B cell (primary cell): ENCODE results near the gene MACO1. TPM values are rescaled to one million over a fixed set of nuclear protein-coding genes. Genes with fewer than 3 reads are reported as not detected.

Experiments used
- ATAC-seq: fragments of 200-7000 bp; cut with Tn5 transposase; one replicate; pipeline ENCODE4 v1.10.0; 2021; ENCODE audit warnings: low read depth, mild to moderate bottlenecking, moderate number of reproducible peaks, moderate library complexity
- CTCF ChIA-PET: fragments of 350-600 bp; sonication (Branson Sonifier 250); formaldehyde crosslinking; loops from one replicate; lab custom pipeline; 2021; ENCODE audit warnings: antibody characterized with exemption, inconsistent platforms; lab: Charles Lee
- POLR2A ChIA-PET: fragments of 350-600 bp; sonication (Branson Sonifier 250); formaldehyde crosslinking; loops from one replicate; lab custom pipeline; 2021; ENCODE audit warnings: antibody characterized with exemption; lab: Charles Lee
- DNase-seq: peaks from one replicate; pipeline ENCODE4 v3.0.0; 2013
- H2AFZ ChIP-seq: 2 replicates; pipeline ENCODE4 v1.6.1; 2012; ENCODE audit warnings: mild to moderate bottlenecking, low read depth, low read length; ENCODE audit not compliant: insufficient read depth, poor library complexity, severe bottlenecking
- H3K27ac ChIP-seq, 2 donors: 1 replicate in 1 of 2; 2 replicates in 1 of 2; pipeline ENCODE4 v1.5.1; 2012 to 2013; ENCODE audit warnings: low read length in 2 of 2, mild to moderate bottlenecking in 2 of 2, moderate library complexity in 1 of 2
- H3K27me3 ChIP-seq, 4 experiments: fragments of 200-600 bp in 1 of 4; sonication (generic) in 1 of 4; replicated peaks in 1 of 4; 1 replicate in 2 of 4; 2 replicates in 2 of 4; pipeline versions ENCODE4 v1.6.1 to v1.7.0; 2013 to 2016; ENCODE audit warnings: low read length in 3 of 4, mild to moderate bottlenecking in 2 of 4, mixed read lengths in 1 of 4, moderate library complexity in 1 of 4; ENCODE audit not compliant: insufficient read depth in 4 of 4, control insufficient read depth in 3 of 4; ENCODE audit errors: control extremely low read depth in 1 of 4
- H3K36me3 ChIP-seq, 2 experiments: replicated peaks in 1 of 2; 1 replicate in 1 of 2; 2 replicates in 1 of 2; pipeline versions ENCODE4 v1.6.1 to v1.7.1; 2013; ENCODE audit warnings: low read length in 1 of 2; ENCODE audit not compliant: insufficient read depth in 2 of 2, control insufficient read depth in 1 of 2; ENCODE audit errors: control extremely low read depth in 1 of 2, extremely low read depth in 1 of 2
- H3K4me1 ChIP-seq, 2 donors: fragments of 200-600 bp in 1 of 2; sonication (generic) in 1 of 2; 1 replicate in 1 of 2; 2 replicates in 1 of 2; pipeline versions ENCODE4 v1.5.1 to v1.6.1; 2013 to 2017; ENCODE audit warnings: low read length in 2 of 2; ENCODE audit not compliant: control insufficient read depth in 2 of 2, insufficient read depth in 2 of 2
- H3K4me2 ChIP-seq: replicated peaks from 2 replicates; pipeline ENCODE3; 2012; ENCODE audit warnings: mild to moderate bottlenecking, low read depth, low read length; ENCODE audit not compliant: poor library complexity, severe bottlenecking
- H3K4me3 ChIP-seq, 5 experiments: fragments of 200-600 bp in 1 of 5; sonication (generic) in 1 of 5; 1 replicate in 3 of 5; 2 replicates in 2 of 5; pipeline versions ENCODE4 v1.5.1 to v1.7.0; 2011 to 2016; ENCODE audit warnings: low read length in 4 of 5, mild to moderate bottlenecking in 4 of 5, low read depth in 2 of 5, control low read depth in 1 of 5, moderate library complexity in 1 of 5; ENCODE audit not compliant: insufficient read depth in 1 of 5; ENCODE audit errors: control extremely low read depth in 1 of 5, extremely low read depth in 1 of 5
- H3K79me2 ChIP-seq: fragments of 200-600 bp; sonication (generic); one replicate; pipeline ENCODE4 v1.6.0; 2016; ENCODE audit warnings: low read length; ENCODE audit not compliant: control insufficient read depth, insufficient read depth
- H3K9ac ChIP-seq: fragments of 200-600 bp; sonication (generic); 2 replicates; pipeline ENCODE4 v1.6.1; 2017; ENCODE audit warnings: mild to moderate bottlenecking, low read length, moderate library complexity
- H3K9me3 ChIP-seq, 3 donors: one replicate each; pipeline versions ENCODE4 v1.6.1 to v1.7.1; 2013; ENCODE audit warnings: low read length in 2 of 3; ENCODE audit not compliant: control insufficient read depth in 2 of 3, insufficient read depth in 1 of 3; ENCODE audit errors: control extremely low read depth in 1 of 3
- H4K20me1 ChIP-seq: 2 replicates; pipeline ENCODE4 v1.6.0; 2012; ENCODE audit warnings: mild to moderate bottlenecking, low read length; ENCODE audit not compliant: insufficient read depth, control insufficient read depth, poor library complexity, severe bottlenecking
- H3K27ac Mint-ChIP-seq: one replicate; pipeline ENCODE4 v1.8.0; 2021; ENCODE audit warnings: mixed read lengths
- H3K27me3 Mint-ChIP-seq: one replicate; pipeline ENCODE4 v1.8.0; 2021; ENCODE audit warnings: mixed read lengths
- H3K4me1 Mint-ChIP-seq: one replicate; pipeline ENCODE4 v1.8.0; 2021; ENCODE audit warnings: mixed read lengths
- H3K4me3 Mint-ChIP-seq: one replicate; pipeline ENCODE4 v1.8.0; 2021; ENCODE audit warnings: mixed read lengths
- H3K9me3 Mint-ChIP-seq: one replicate; pipeline ENCODE4 v1.8.0; 2022; ENCODE audit warnings: mixed read lengths; ENCODE audit not compliant: insufficient read depth
- EZH2 ChIP-seq: IDR thresholded peaks from 2 replicates; pipeline ENCODE4 v1.6.1; 2012; ENCODE audit warnings: borderline replicate concordance, low read depth, mild to moderate bottlenecking, moderate library complexity, low read length; ENCODE audit not compliant: insufficient read depth, poor library complexity, severe bottlenecking
- WGBS: methylation state at CpG from one replicate; pipeline ENCODE4 v1.1.5; 2013; ENCODE audit warnings: missing lambda C conversion rate; ENCODE audit not compliant: insufficient coverage; 5-methylcytosine and 5-hydroxymethylcytosine counted together
- intact Hi-C: fragments of 100-400 bp; cut with micrococcal nuclease; formaldehyde crosslinking; loops from one replicate; pipeline ENCODE4 v1.10.0; 2022
- polyA plus RNA-seq: library from polyadenylated mRNA; depleted of rRNA; stranded (reverse); fragments of >200 nt; gene quantifications from 2 replicates; pipeline ENCODE4 v1.2.3, GENCODE V29; 2012
- total RNA-seq, 2 donors: library from RNA; stranded (reverse); fragments of 120-200 nt in 1 of 2; gene quantifications; 1 replicate in 1 of 2; 2 replicates in 1 of 2; pipeline versions ENCODE4 v1.2.3 to v1.2.4, GENCODE V29; 2013 to 2022
- TF ChIP-seq, protein P1 (sequence below): fragments of 200-600 bp; IDR thresholded peaks from one replicate; pipeline ENCODE4 v1.8.0; 2022; ENCODE audit warnings: antibody characterized with exemption, mild to moderate bottlenecking

MACO1 gene
- total and polyA plus RNA-seq, 2 donors (not counting 1 experiment from before 2014, with no cell fraction given) = 4.9 to 21.2 TPM

DNA sequence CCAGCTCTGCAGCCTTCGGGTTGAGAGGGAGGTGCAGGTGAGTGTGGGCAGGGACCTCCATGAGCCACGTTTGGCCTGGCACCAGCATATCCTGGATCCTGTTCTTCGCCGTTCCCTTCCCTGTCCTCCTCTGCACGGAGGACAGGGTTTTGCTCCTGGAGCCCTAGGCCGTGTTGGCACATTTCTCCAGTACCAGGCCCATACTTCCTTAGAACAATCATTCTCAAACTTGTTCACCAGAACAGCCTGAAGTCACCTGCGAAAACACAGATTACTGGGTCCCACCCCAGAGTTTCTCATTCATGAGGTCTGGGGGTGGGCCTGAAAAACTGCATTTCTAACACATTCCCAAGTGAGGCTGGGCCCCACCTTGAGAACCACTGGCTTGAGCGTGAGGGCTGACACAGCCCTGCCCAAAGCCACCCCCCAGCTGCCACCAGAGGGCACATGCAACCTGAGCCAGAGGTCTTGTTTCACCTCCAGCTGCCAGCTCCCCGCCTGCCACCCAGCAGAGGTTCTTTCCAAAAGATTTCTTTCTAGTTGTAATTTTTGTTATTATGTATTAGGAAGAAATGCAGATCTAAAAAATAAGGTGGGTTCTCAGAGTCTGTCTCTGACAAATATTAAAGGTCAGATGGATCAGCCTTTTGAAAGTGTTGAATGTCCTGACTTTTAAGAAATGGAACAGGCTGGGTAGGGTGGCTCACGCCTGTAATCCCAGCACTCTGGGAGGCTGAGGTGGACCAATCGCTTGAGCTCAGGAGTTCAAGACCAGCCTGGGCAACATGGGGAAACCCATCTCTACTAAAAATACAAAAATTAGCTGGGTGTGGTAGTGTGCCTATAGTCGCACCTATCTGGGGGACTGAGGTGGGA lies 73.1 kb downstream of the MACO1 start:
- H3K4me3 ChIP-seq = no peak overlapping the region
- intact Hi-C loops = loop anchor here (2.0 to 5.0 kb wide), 2 partner anchors 189 to 294 kb away; no protein-coding TSS in a partner anchor
- peaks cover 6 to 10% of the 10 kb centered on the region in 2 donors for H3K4me1 ChIP-seq
- no peaks in the 10 kb centered on the region for H3K9me3 ChIP-seq
- H3K27me3 Mint-ChIP-seq = peaks cover 3% of the 10 kb centered on the region
- no peaks in the 10 kb centered on the region for H3K27me3 ChIP-seq
- no peak overlapping the region for H2AFZ ChIP-seq
- H3K79me2 ChIP-seq = no peaks in the 10 kb centered on the region
- H4K20me1 ChIP-seq = no peaks in the 10 kb centered on the region
- H3K4me2 ChIP-seq = no peak overlapping the region
- H3K36me3 ChIP-seq = peaks cover 1 to 6% of the 10 kb centered on the region in 2 experiments
- ChIA-PET CTCF (interaction anchor here (0.8 to 5.6 kb wide), 11 partner anchors 16 to 307 kb away, joined by 3 to 59 read pairs (median 3); no protein-coding TSS in a partner anchor), POLR2A (interaction anchor here (0.6 kb wide), 1 partner anchor 12 kb away, joined by 4 read pairs; no protein-coding TSS in a partner anchor)
- WGBS = 84% methylated on average over 3 of the region's 12 CpGs
- no peak overlapping the region for H3K4me3 Mint-ChIP-seq
- no peaks in the 10 kb centered on the region for H3K9me3 Mint-ChIP-seq
- no peak overlapping the region for H3K27ac Mint-ChIP-seq
- H3K9ac ChIP-seq = no peak overlapping the region
- H3K27ac ChIP-seq = no peak overlapping the region
- H3K4me1 Mint-ChIP-seq = peaks cover 10% of the 10 kb centered on the region
- ATAC-seq = peak; percentile 61
- TF ChIP-seq EZH2 = no peak
- TF ChIP-seq, protein P1, sequence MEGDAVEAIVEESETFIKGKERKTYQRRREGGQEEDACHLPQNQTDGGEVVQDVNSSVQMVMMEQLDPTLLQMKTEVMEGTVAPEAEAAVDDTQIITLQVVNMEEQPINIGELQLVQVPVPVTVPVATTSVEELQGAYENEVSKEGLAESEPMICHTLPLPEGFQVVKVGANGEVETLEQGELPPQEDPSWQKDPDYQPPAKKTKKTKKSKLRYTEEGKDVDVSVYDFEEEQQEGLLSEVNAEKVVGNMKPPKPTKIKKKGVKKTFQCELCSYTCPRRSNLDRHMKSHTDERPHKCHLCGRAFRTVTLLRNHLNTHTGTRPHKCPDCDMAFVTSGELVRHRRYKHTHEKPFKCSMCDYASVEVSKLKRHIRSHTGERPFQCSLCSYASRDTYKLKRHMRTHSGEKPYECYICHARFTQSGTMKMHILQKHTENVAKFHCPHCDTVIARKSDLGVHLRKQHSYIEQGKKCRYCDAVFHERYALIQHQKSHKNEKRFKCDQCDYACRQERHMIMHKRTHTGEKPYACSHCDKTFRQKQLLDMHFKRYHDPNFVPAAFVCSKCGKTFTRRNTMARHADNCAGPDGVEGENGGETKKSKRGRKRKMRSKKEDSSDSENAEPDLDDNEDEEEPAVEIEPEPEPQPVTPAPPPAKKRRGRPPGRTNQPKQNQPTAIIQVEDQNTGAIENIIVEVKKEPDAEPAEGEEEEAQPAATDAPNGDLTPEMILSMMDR = peak; percentile 59
- peak; percentile 54 for DNase-seq
